Esophagus squamous epithelium (tissue), 4 donors: Measurements from ENCODE around the gene UNC93B1.

Experiments used
- CTCF ChIP-seq, 6 experiments: fragments of 450-650 bp in 4 of 6; fragments of 200-600 bp in 2 of 6; sonication (generic) in 2 of 6; IDR thresholded peaks; one replicate each; pipeline ENCODE4 v1.5.1; 2016 to 2019; ENCODE audit warnings: antibody characterized with exemption in 6 of 6, mild to moderate bottlenecking in 4 of 6, moderate library complexity in 4 of 6
- POLR2A ChIP-seq, 4 donors: fragments of 450-650 bp; IDR thresholded peaks; one replicate each; pipeline ENCODE4 v1.6.1; 2017; ENCODE audit warnings: antibody characterized with exemption in 4 of 4, mild to moderate bottlenecking in 4 of 4, moderate library complexity in 3 of 4

- TF ChIP-seq POLR2A (IDR thresholded peaks at IDR 0.05) (no peak), CTCF (IDR thresholded peaks at IDR 0.05) (no peak)
Measured at GRCh38 chr11:68028802-68029545, 25.1 kb upstream of the UNC93B1 start.
